Measurements from ENCODE around the gene EPHA7.

The EPHA7 gene

GRCh38 chr6:93252930-93253329 is 166.4 kb downstream of the EPHA7 start:
- TF ChIP-seq CTCF (IDR thresholded peaks at IDR 0.05; ENCODE audit: low read depth, low read length) = no peak
- DNase-seq (ENCODE audit: low read depth in 2 of 2) = no peak
- H3K4me3 ChIP-seq (replicated peaks in 1 of 2; ENCODE audit: low read depth in 2 of 2, low read length in 2 of 2) = no peak overlapping the region

- DNase-seq (ENCODE audit: low read depth in 2 of 2) = no peak
- TF ChIP-seq CTCF (IDR thresholded peaks at IDR 0.05; ENCODE audit: low read depth, low read length) = no peak
- H3K4me3 ChIP-seq (replicated peaks in 1 of 2; ENCODE audit: low read depth in 2 of 2, low read length in 2 of 2) = no peak overlapping the region
These were observed 170.7 kb downstream of the EPHA7 start for GRCh38 chr6:93248631-93249030.

- no peak for TF ChIP-seq CTCF (IDR thresholded peaks at IDR 0.05; ENCODE audit: low read depth, low read length)
- DNase-seq (ENCODE audit: low read depth in 2 of 2) = no peak
- no peak overlapping the region for H3K4me3 ChIP-seq (replicated peaks in 1 of 2; ENCODE audit: low read depth in 2 of 2, low read length in 2 of 2)
These were observed 176.1 kb downstream of the EPHA7 start for GRCh38 chr6:93243231-93243778.

GRCh38 chr6:93242049-93242448 is 177.3 kb downstream of the EPHA7 start:
- no peak for TF ChIP-seq CTCF (IDR thresholded peaks at IDR 0.05; ENCODE audit: low read depth, low read length)
- DNase-seq (ENCODE audit: low read depth in 2 of 2) = no peak
- no peak overlapping the region for H3K4me3 ChIP-seq (replicated peaks in 1 of 2; ENCODE audit: low read depth in 2 of 2, low read length in 2 of 2)

- no peak for TF ChIP-seq CTCF (IDR thresholded peaks at IDR 0.05; ENCODE audit: low read depth, low read length)
- no peak for DNase-seq (ENCODE audit: low read depth in 2 of 2)
- no peak overlapping the region for H3K4me3 ChIP-seq (replicated peaks in 1 of 2; ENCODE audit: low read depth in 2 of 2, low read length in 2 of 2)
These were observed 180.7 kb downstream of the EPHA7 start for GRCh38 chr6:93238632-93239031.

GRCh38 chr6:93235775-93236174 is 183.6 kb downstream of the EPHA7 start:
- no peak for TF ChIP-seq CTCF (IDR thresholded peaks at IDR 0.05; ENCODE audit: low read depth, low read length)
- no peak for DNase-seq (ENCODE audit: low read depth in 2 of 2)
- no peak overlapping the region for H3K4me3 ChIP-seq (replicated peaks in 1 of 2; ENCODE audit: low read depth in 2 of 2, low read length in 2 of 2)

GRCh38 chr6:93226822-93227221 is 192.5 kb downstream of the EPHA7 start:
- DNase-seq (ENCODE audit: low read depth in 2 of 2) = no peak
- TF ChIP-seq CTCF (IDR thresholded peaks at IDR 0.05; ENCODE audit: low read depth, low read length) = no peak
- H3K4me3 ChIP-seq (replicated peaks in 1 of 2; ENCODE audit: low read depth in 2 of 2, low read length in 2 of 2) = no peak overlapping the region
